GM19240 (cell line): ENCODE measurements around the gene PEF1.

Experiments used
- DNase-seq: peaks from one replicate; pipeline ENCODE4 v3.0.0; 2011; ENCODE audit warnings: low spot score; ENCODE audit not compliant: insufficient read length

The PEF1 gene

GRCh38 chr1:31585736-31586365 is 58.8 kb downstream of the PEF1 start:
- DNase-seq = no peak

GRCh38 chr1:31584869-31585735 is 59.6 kb downstream of the PEF1 start:
- no peak for DNase-seq

GRCh38 chr1:31583995-31584868 is 60.4 kb downstream of the PEF1 start:
- no peak for DNase-seq

GRCh38 chr1:31583082-31583994 is 61.3 kb downstream of the PEF1 start:
- no peak for DNase-seq

- DNase-seq = no peak
Measured at GRCh38 chr1:31581821-31582810, 62.6 kb downstream of the PEF1 start.

- no peak for DNase-seq
Measured at GRCh38 chr1:31580891-31581603, 63.6 kb downstream of the PEF1 start.

GRCh38 chr1:31580513-31580870 is 64.2 kb downstream of the PEF1 start:
- no peak for DNase-seq
